Parathyroid adenoma (tissue), 2 donors: ENCODE measurements around the gene DPYD.

Experiments used
- H2AFZ ChIP-seq: fragments of 300-600 bp; sonication (generic); one replicate; pipeline ENCODE4 v1.7.0; 2017; ENCODE audit warnings: antibody characterized with exemption, mild to moderate bottlenecking
- H3K27ac ChIP-seq: fragments of 300-600 bp; sonication (generic); one replicate; pipeline ENCODE4 v1.7.0; 2017
- H3K27me3 ChIP-seq: fragments of 300-600 bp; sonication (generic); one replicate; pipeline ENCODE4 v1.7.0; 2017; ENCODE audit warnings: low read length; ENCODE audit not compliant: control insufficient read depth, insufficient read depth
- H3K36me3 ChIP-seq: fragments of 300-600 bp; sonication (generic); one replicate; pipeline ENCODE4 v1.7.0; 2017; ENCODE audit warnings: low read length; ENCODE audit not compliant: control insufficient read depth, insufficient read depth
- H3K4me1 ChIP-seq: fragments of 300-600 bp; sonication (generic); one replicate; pipeline ENCODE4 v1.7.0; 2017; ENCODE audit warnings: control low read depth
- H3K4me2 ChIP-seq: fragments of 300-600 bp; sonication (generic); one replicate; pipeline ENCODE4 v1.7.0; 2017; ENCODE audit warnings: low read length
- H3K4me3 ChIP-seq: fragments of 300-600 bp; sonication (generic); one replicate; pipeline ENCODE4 v1.7.0; 2017; ENCODE audit warnings: low read depth, low read length
- H3K79me2 ChIP-seq: fragments of 300-600 bp; sonication (generic); one replicate; pipeline ENCODE4 v1.7.0; 2017; ENCODE audit warnings: control low read depth
- H3K9ac ChIP-seq: fragments of 300-600 bp; sonication (generic); one replicate; pipeline ENCODE4 v1.7.0; 2017; ENCODE audit warnings: mild to moderate bottlenecking
- H3K9me3 ChIP-seq: fragments of 300-600 bp; sonication (generic); one replicate; pipeline ENCODE4 v1.7.0; 2017; ENCODE audit warnings: low read length; ENCODE audit not compliant: control insufficient read depth
- CTCF ChIP-seq: fragments of 300-600 bp; sonication (generic); IDR thresholded peaks from one replicate; pipeline ENCODE4 v1.7.0; 2017; ENCODE audit warnings: antibody characterized with exemption, mild to moderate bottlenecking
- donor health status: primary hyperparathyroidism.

Gene DPYD

GRCh38 chr1:97905141-97905940 is 15.5 kb downstream of the DPYD start:
- TF ChIP-seq CTCF: no peak
- H3K36me3 ChIP-seq: no peaks in the 10 kb centered on the region
- no peaks in the 10 kb centered on the region for H3K27me3 ChIP-seq
- H3K4me2 ChIP-seq: no peak overlapping the region
- no peak overlapping the region for H2AFZ ChIP-seq
- no peak overlapping the region for H3K4me3 ChIP-seq
- H3K9me3 ChIP-seq: no peaks in the 10 kb centered on the region
- H3K9ac ChIP-seq: no peak overlapping the region
- H3K4me1 ChIP-seq: no peaks in the 10 kb centered on the region
- no peak overlapping the region for H3K27ac ChIP-seq
- no peaks in the 10 kb centered on the region for H3K79me2 ChIP-seq

- H3K36me3 ChIP-seq: no peaks in the 10 kb centered on the region
- H2AFZ ChIP-seq: no peak overlapping the region
- no peaks in the 10 kb centered on the region for H3K27me3 ChIP-seq
- no peak overlapping the region for H3K4me2 ChIP-seq
- H3K27ac ChIP-seq: no peak overlapping the region
- no peak for TF ChIP-seq CTCF
- no peak overlapping the region for H3K9ac ChIP-seq
- no peaks in the 10 kb centered on the region for H3K79me2 ChIP-seq
- H3K9me3 ChIP-seq: no peaks in the 10 kb centered on the region
- no peak overlapping the region for H3K4me3 ChIP-seq
- H3K4me1 ChIP-seq: no peaks in the 10 kb centered on the region
Observed at GRCh38 chr1:97904534-97904933, 16.3 kb downstream of the DPYD start.

- Histone ChIP-seq H3K4me2 (no peak overlapping the region), H3K4me1 (no peaks in the 10 kb centered on the region), H3K79me2 (no peaks in the 10 kb centered on the region), H3K4me3 (no peak overlapping the region), H2AFZ (no peak overlapping the region), H3K9me3 (no peaks in the 10 kb centered on the region), H3K9ac (no peak overlapping the region), H3K27me3 (no peaks in the 10 kb centered on the region), H3K27ac (no peak overlapping the region), H3K36me3 (no peaks in the 10 kb centered on the region)
- no peak for TF ChIP-seq CTCF
Observed at GRCh38 chr1:97903626-97904025, 17.2 kb downstream of the DPYD start.

- H3K27me3 ChIP-seq: no peaks in the 10 kb centered on the region
- no peak overlapping the region for H3K4me3 ChIP-seq
- H3K79me2 ChIP-seq: no peaks in the 10 kb centered on the region
- H3K36me3 ChIP-seq: no peaks in the 10 kb centered on the region
- no peaks in the 10 kb centered on the region for H3K9me3 ChIP-seq
- no peak overlapping the region for H3K9ac ChIP-seq
- H3K27ac ChIP-seq: no peak overlapping the region
- H2AFZ ChIP-seq: no peak overlapping the region
- no peak overlapping the region for H3K4me2 ChIP-seq
- TF ChIP-seq CTCF: no peak
- no peaks in the 10 kb centered on the region for H3K4me1 ChIP-seq
Observed at GRCh38 chr1:97902067-97902466, 18.8 kb downstream of the DPYD start.
